HG02973 (cell line): ENCODE measurements around the gene CTTN.
"Not testable (repeated sequence)": the region's sequence is repeated elsewhere in the genome, so short reads cannot be mapped to it uniquely, and the experiment has no call there.

ENCODE experiments used
- ATAC-seq: cut with Tn5 transposase; IDR thresholded peaks from one replicate; pipeline ENCODE4 v1.9.1; 2021; ENCODE audit warnings: moderate library complexity; ENCODE audit not compliant: unreplicated experiment

The CTTN gene

DNA sequence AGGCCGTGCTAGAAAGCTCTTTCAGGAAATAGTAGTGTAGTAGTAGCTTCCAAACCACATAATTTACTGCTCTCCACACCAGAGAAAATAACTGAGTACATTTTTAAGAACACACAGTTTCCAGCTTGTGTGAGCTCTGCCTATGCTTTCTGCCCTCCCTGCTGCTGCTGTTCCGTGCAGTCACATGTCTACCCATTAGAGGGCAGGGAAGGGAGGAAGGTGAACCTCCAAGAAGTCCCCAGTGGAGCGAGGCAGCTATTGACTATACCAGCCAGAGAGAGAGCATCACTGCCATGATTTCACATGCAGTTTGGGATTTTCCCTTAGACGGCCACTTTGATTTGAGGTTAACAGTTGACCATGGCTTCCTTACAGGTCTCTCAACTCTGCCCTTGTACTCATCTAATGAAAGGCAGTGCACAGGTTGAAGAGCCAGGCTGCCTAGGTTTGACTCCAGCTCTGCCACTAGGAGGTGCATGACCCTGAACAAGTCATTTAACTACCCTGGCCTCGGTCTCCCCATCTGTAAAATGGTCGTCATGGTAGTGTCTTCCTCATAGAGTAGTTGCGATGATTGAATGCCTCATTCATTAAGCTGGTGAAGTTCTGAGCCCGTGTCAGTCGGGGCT is 19.7 kb upstream of the CTTN start:
- ATAC-seq: no peak

GRCh38 chr11:70381350-70381749 is 17.0 kb upstream of the CTTN start:
- ATAC-seq: no peak

- ATAC-seq: no peak
Measured at GRCh38 chr11:70381872-70382861, 16.2 kb upstream of the CTTN start.

- no peak for ATAC-seq
Measured at GRCh38 chr11:70383664-70384565, 14.4 kb upstream of the CTTN start.

DNA sequence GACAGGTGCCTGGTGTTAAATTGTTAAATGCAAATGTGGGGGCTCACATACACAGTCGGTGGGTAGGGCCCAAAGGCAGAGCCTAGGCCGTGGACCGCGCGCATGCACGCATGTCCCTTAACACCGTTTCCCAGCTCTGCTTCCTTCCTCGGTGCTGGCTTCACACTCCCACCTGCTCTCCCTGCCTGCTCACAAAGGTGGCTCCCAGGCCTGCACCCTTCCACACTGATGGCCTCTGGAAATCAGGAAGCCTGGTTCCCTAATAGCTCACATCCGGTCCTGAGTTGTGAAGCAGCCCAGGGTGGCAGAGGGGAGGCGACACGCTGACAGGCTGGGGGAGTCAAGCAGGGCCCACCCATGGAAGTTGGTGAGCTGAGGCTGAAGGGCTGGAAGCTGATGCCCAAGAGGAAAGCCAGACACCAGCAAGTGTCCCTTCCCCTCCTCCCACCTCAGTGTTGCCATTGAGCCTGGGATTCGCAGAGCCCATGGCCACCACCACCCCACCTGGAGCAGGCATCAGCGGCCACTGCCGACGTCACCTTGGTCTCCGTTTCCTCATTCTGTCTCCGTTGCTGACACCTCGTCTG is 13.7 kb upstream of the CTTN start:
- ATAC-seq: no peak

DNA sequence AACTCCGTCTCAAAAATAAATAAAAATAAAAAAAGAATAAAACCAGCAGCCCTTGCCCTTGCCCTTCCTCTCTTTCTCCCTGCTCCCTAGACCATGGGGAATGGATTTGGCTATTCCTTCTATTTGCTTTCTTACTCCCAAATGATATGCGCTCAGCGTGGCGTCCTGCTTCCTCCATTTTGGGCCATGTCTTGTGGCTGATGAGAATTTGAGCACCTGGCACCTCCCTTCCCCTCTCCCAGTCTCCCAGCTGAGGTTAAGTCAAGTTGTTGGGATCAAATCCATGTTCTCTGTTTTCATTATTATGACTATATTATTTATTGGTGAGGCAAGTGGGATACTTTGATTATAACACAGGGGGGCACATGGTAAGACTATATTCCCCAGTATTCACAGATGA is 10.8 kb upstream of the CTTN start:
- ATAC-seq: no peak

DNA sequence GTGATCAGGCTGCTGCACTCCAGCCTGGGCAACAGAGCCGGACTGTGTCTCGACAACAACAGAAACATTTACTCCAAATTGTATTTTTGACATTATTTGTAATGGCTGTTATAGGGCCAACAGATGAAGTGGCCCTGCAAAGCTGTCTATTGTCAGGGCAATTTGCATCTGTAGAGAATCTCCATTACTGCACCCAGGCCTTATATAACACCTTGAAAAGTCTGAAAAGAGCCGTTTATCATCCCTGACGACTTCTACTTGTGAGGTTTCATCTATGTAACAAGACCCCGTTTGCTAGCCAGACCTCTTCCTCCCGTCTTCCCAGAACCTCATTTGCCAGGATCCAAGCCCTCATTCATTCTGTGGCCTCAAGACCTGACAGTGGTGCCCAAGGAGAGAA is 9.1 kb upstream of the CTTN start:
- no peak for ATAC-seq

DNA sequence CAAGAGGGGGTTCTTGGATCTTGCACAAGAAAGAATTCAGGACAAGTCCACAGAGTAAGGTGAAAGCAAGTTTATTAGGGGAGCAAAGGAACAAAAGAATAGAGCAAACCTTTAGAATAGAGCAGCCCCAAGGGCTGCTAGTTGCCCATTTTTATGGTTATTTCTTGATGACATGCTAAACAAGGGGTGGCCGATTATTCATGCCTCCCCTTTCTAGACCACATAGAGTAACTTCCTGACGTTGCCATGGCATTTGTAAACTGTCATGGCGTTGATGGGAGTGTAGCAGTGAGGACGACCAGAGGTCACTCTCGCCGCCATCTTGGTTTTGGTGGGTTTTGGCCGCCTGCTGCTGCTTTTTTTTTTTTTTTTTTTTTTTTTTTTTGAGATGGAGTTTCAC is 7.4 kb upstream of the CTTN start:
- ATAC-seq: not testable (repeated sequence)

DNA sequence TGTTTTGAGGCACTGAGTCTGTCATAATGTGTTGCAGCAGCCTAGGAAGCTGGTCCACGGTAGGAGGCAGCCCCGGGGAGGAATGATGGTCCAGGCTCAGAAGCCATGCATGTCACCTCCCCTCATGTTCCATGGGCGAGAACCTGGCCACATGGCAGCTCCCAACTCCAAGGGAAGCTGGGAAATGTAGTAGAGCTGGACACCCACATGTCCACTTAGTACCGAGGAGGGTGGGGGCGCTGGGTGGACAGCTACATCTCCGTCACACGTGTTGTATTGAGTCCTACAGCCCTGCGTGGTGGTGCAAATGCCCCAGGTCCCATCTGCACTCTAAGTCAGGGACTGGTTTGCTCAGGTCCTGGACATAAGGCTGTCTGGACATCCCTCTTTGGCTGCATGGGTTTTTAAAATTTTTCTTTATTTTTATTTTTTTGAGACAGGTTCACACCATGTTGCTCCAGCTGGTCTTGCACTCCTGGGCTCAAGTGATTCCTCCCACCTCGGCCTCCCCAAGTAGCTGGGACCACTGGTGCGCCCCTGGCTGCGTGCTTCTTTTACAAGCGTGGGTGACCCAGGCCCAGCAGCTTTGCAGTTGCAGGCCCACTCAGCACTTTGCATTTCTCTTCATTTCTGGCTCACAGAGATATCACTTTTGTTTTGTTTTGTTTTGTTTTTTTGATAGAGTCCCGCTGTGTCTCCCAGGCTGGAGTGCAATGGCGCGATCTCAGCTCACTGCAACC is 3.9 kb upstream of the CTTN start:
- ATAC-seq: no peak

- no peak for ATAC-seq
Measured at GRCh38 chr11:70397336-70397982, 870 bp upstream of the CTTN start.

- ATAC-seq: no peak
Measured at GRCh38 chr11:70398834-70399680, 728 bp downstream of the CTTN start.

GRCh38 chr11:70399681-70400112 is 1.4 kb downstream of the CTTN start:
- no peak for ATAC-seq

GRCh38 chr11:70400643-70401042 is 2.3 kb downstream of the CTTN start:
- no peak for ATAC-seq

DNA sequence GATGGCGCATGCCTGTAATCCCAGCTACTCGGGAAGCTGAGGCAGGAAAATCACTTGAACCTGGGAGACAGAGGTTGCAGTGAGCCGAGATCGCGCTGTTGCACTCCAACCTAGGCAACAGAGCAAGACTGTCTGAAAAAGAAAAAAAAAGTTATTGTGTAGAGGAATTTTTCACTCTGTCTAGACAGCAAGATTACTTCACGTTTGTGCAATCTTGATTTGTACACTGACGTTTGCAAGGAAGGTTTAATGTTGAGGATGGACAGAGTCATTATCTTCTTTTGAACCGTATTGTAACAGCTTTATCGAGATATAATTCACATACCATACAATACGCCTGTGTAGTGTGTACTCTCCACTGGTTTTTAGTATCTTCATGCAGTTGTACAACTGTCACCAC is 3.7 kb downstream of the CTTN start:
- no peak for ATAC-seq

DNA sequence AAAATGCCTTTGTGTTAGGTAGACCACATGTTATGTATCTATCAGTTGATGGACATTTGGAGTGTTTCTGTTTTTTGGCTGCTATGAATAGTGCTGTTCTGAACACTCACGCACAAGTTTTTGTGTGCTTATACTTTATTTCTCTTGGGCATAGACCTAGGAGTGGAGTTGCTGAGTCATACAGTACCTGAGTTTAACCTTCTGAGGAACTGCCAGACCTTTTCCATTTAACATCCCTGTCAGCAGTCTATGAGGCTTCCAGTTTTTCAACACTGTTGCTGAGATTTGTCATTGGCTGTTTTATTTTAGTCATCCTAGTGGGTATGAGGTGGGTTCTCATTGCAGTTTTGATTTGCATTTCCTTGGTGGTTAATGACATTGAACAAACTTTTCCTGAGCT is 4.4 kb downstream of the CTTN start:
- no peak for ATAC-seq

GRCh38 chr11:70404244-70404643 is 5.9 kb downstream of the CTTN start:
- no peak for ATAC-seq

GRCh38 chr11:70405679-70406395 is 7.5 kb downstream of the CTTN start:
- no peak for ATAC-seq

- ATAC-seq: no peak
Measured at GRCh38 chr11:70407121-70407520, 8.8 kb downstream of the CTTN start.
